H1 (cell line): ENCODE results near the gene KCNMA1. TPM values are rescaled to one million over a fixed set of nuclear protein-coding genes. Genes with fewer than 3 reads are reported as not detected.
A peak's percentile ranks its signal among the peaks of the same experiment; 100 is the strongest.

Experiments
- CTCF ChIA-PET: fragments of 300-600 bp; sonication (Branson Sonifier 250); formaldehyde crosslinking; loops from one replicate; lab custom pipeline; 2021; ENCODE audit not compliant: partially characterized antibody; lab: Charles Lee
- POLR2A ChIA-PET: fragments of 300-600 bp; sonication (Branson Sonifier 250); formaldehyde crosslinking; loops from one replicate; lab custom pipeline; 2021; ENCODE audit warnings: inconsistent platforms; ENCODE audit not compliant: partially characterized antibody; lab: Charles Lee
- DNase-seq, 2 experiments: peaks; one replicate each; pipeline versions ENCODE4 v3.0.0 to v3.0.0-alpha.2; 2010 to 2022; ENCODE audit warnings: low spot score in 2 of 2, low read depth in 1 of 2, mixed read lengths in 1 of 2
- FAIRE-seq: peaks from 2 replicates; lab custom pipeline; 2011; peaks lifted over from hg19 to GRCh38; lab: Jason Lieb, UNC
- H2AFZ ChIP-seq: 2 replicates; pipeline ENCODE4 v1.8.1; 2012; ENCODE audit warnings: low read length, inconsistent platforms
- H2AK5ac ChIP-seq: 2 replicates; pipeline ENCODE4 v1.6.1; 2013; ENCODE audit warnings: low read depth, low read length
- H2BK120ac ChIP-seq: replicated peaks from 2 replicates; pipeline ENCODE3; 2013; ENCODE audit warnings: low read depth, low read length, inconsistent platforms
- H2BK12ac ChIP-seq: 2 replicates; pipeline ENCODE4 v1.6.1; 2013; ENCODE audit warnings: low read depth, low read length
- H2BK15ac ChIP-seq: 2 replicates; pipeline ENCODE4 v1.6.1; 2013; ENCODE audit warnings: low read length
- H2BK20ac ChIP-seq: 2 replicates; pipeline ENCODE4 v1.6.1; 2013; ENCODE audit warnings: low read length
- H2BK5ac ChIP-seq: 2 replicates; pipeline ENCODE4 v1.6.1; 2013; ENCODE audit warnings: low read depth, low read length
- H3K14ac ChIP-seq: 2 replicates; pipeline ENCODE4 v1.6.1; 2013; ENCODE audit warnings: inconsistent platforms; ENCODE audit not compliant: insufficient read length
- H3K18ac ChIP-seq: 2 replicates; pipeline ENCODE4 v1.6.1; 2013; ENCODE audit warnings: low read length; ENCODE audit errors: extremely low read depth
- H3K23ac ChIP-seq: 2 replicates; pipeline ENCODE4 v1.6.1; 2013; ENCODE audit warnings: inconsistent platforms; ENCODE audit not compliant: insufficient read length
- H3K23me2 ChIP-seq: 2 replicates; pipeline ENCODE4 v1.6.1; 2013; ENCODE audit warnings: low read depth, low read length
- H3K27ac ChIP-seq: 2 replicates; pipeline ENCODE4 v1.6.1; 2011; ENCODE audit warnings: low read depth, low read length, inconsistent platforms
- H3K27me3 ChIP-seq, 4 experiments: replicated peaks in 1 of 4; 1 replicate in 1 of 4; 2 replicates in 3 of 4; pipeline versions ENCODE4 v1.6.1 to v1.8.1; 2011 to 2013; ENCODE audit warnings: low read length in 3 of 4, mild to moderate bottlenecking in 3 of 4, inconsistent platforms in 2 of 4, mixed read lengths in 2 of 4, moderate library complexity in 1 of 4; ENCODE audit not compliant: control insufficient read depth in 3 of 4, insufficient read depth in 3 of 4; ENCODE audit errors: extremely low read depth in 1 of 4
- H3K36me3 ChIP-seq, 4 experiments: 2 replicates each; pipeline versions ENCODE4 v1.6.1 to v1.8.1; 2011 to 2013; ENCODE audit warnings: mild to moderate bottlenecking in 4 of 4, low read length in 3 of 4, moderate library complexity in 2 of 4, control low read depth in 1 of 4, inconsistent platforms in 1 of 4; ENCODE audit not compliant: insufficient read depth in 4 of 4, control insufficient read depth in 2 of 4
- H3K4ac ChIP-seq: replicated peaks from 2 replicates; pipeline ENCODE3; 2013; ENCODE audit warnings: low read length, low read depth, mixed read lengths, inconsistent platforms; ENCODE audit not compliant: insufficient read length
- H3K4me1 ChIP-seq, 4 experiments: replicated peaks in 1 of 4; 1 replicate in 1 of 4; 2 replicates in 3 of 4; pipeline versions ENCODE4 v1.6.1 to v1.8.1; 2011 to 2013; ENCODE audit warnings: low read length in 3 of 4, inconsistent platforms in 2 of 4, mixed read lengths in 1 of 4; ENCODE audit not compliant: insufficient read depth in 4 of 4, control insufficient read depth in 3 of 4
- H3K4me2 ChIP-seq, 2 experiments: 2 replicates each; pipeline versions ENCODE4 v1.6.1 to v1.8.1; 2011 to 2013; ENCODE audit warnings: low read depth in 2 of 2, low read length in 2 of 2, control low read depth in 1 of 2, inconsistent platforms in 1 of 2, mild to moderate bottlenecking in 1 of 2; ENCODE audit not compliant: insufficient read depth in 1 of 2
- H3K4me3 ChIP-seq, 4 experiments: fragments of 200-600, 300-600 bp in 1 of 4; sonication (generic), shearing (Covaris generic), sonication (Bioruptor Twin) in 1 of 4; 2 replicates each; pipeline versions ENCODE4 v1.5.1 to v1.8.1; 2011 to 2016; ENCODE audit warnings: low read length in 4 of 4, low read depth in 3 of 4, control low read depth in 2 of 4, inconsistent platforms in 2 of 4, mild to moderate bottlenecking in 2 of 4, mixed read lengths in 1 of 4, moderate library complexity in 1 of 4; ENCODE audit not compliant: insufficient read depth in 2 of 4; ENCODE audit errors: extremely low read depth in 1 of 4
- H3K56ac ChIP-seq: replicated peaks from 2 replicates; pipeline ENCODE3; 2013; ENCODE audit warnings: low read depth, mild to moderate bottlenecking, mixed read lengths, low read length, inconsistent platforms; ENCODE audit not compliant: insufficient read length
- H3K79me1 ChIP-seq: 2 replicates; pipeline ENCODE4 v1.6.1; 2013; ENCODE audit warnings: low read depth, low read length, control low read depth
- H3K79me2 ChIP-seq, 2 experiments: 2 replicates each; pipeline versions ENCODE4 v1.6.1 to v1.8.1; 2012 to 2013; ENCODE audit warnings: low read length in 2 of 2, mild to moderate bottlenecking in 2 of 2, inconsistent platforms in 1 of 2; ENCODE audit not compliant: insufficient read depth in 2 of 2, control insufficient read depth in 1 of 2
- H3K9ac ChIP-seq, 4 experiments: replicated peaks in 1 of 4; 1 replicate in 1 of 4; 2 replicates in 3 of 4; pipeline versions ENCODE4 v1.6.1 to v1.8.1; 2011 to 2013; ENCODE audit warnings: low read depth in 3 of 4, low read length in 3 of 4, control low read depth in 2 of 4, mild to moderate bottlenecking in 2 of 4, moderate library complexity in 2 of 4, inconsistent platforms in 1 of 4; ENCODE audit errors: extremely low read depth in 1 of 4
- H3K9me3 ChIP-seq, 2 experiments: 2 replicates each; pipeline versions ENCODE4 v1.6.1 to v1.8.1; 2012 to 2013; ENCODE audit warnings: mild to moderate bottlenecking in 2 of 2, moderate library complexity in 2 of 2, control low read depth in 1 of 2, inconsistent platforms in 1 of 2, low read depth in 1 of 2, low read length in 1 of 2, mixed read lengths in 1 of 2; ENCODE audit not compliant: insufficient read depth in 2 of 2
- H4K20me1 ChIP-seq, 2 experiments: replicated peaks in 1 of 2; 2 replicates each; pipeline versions ENCODE3 to v1.8.1; 2011 to 2013; ENCODE audit warnings: inconsistent platforms in 2 of 2, low read length in 2 of 2, mild to moderate bottlenecking in 1 of 2; ENCODE audit not compliant: insufficient read depth in 2 of 2, control insufficient read depth in 1 of 2
- H4K5ac ChIP-seq: 2 replicates; pipeline ENCODE4 v1.6.1; 2013; ENCODE audit warnings: low read length, low read depth, mixed read lengths, inconsistent platforms; ENCODE audit not compliant: insufficient read length
- H4K8ac ChIP-seq: 2 replicates; pipeline ENCODE4 v1.8.0; 2013; ENCODE audit warnings: mild to moderate bottlenecking, moderate library complexity, low read length, inconsistent platforms; ENCODE audit not compliant: insufficient read depth; ENCODE audit errors: extremely low read depth
- H4K91ac ChIP-seq: replicated peaks from 2 replicates; pipeline ENCODE3; 2013; ENCODE audit warnings: low read length, mixed read lengths, inconsistent platforms; ENCODE audit not compliant: insufficient read length
- CEBPB ChIP-seq: IDR thresholded peaks from 2 replicates; pipeline ENCODE4 v1.6.1; 2012; ENCODE audit warnings: low read depth, low read length
- ZNF274 ChIP-seq: IDR thresholded peaks from 2 replicates; pipeline ENCODE4 v1.7.0; 2012; ENCODE audit warnings: low read length, borderline replicate concordance; ENCODE audit errors: extremely low read depth
- WGBS, 2 experiments: shearing (Covaris generic) in 1 of 2; methylation state at CpG; one replicate each; pipeline versions ENCODE4 v1.1.6 to v1.1.7; 2013 to 2015; ENCODE audit warnings: low lambda C conversion rate in 2 of 2, mixed read lengths in 2 of 2, inconsistent platforms in 1 of 2, low coverage in 1 of 2, missing lambda C conversion rate in 1 of 2; ENCODE audit not compliant: insufficient replicate concordance in 2 of 2, insufficient coverage in 1 of 2, insufficient read length in 1 of 2; ENCODE audit errors: extremely low coverage in 1 of 2, missing lambda C conversion rate in 1 of 2; 5-methylcytosine and 5-hydroxymethylcytosine counted together
- polyA plus RNA-seq, 7 experiments: library from polyadenylated mRNA; depleted of rRNA in 3 of 7; stranded (reverse) in 5 of 7; unstranded in 2 of 7; fragments of >200 nt in 5 of 7; fragments of 200-250 nt in 2 of 7; gene quantifications; 1 replicate in 5 of 7; 2 replicates in 1 of 7; 4 replicates in 1 of 7; pipeline versions ENCODE4 v1.2.1 to v1.2.3, GENCODE V29; 2011 to 2013; ENCODE audit warnings: missing spikeins in 2 of 7, mixed read lengths in 2 of 7
- total RNA-seq: library from RNA; stranded (reverse); fragmentation: NEBNext Ultra II Directional; extraction: Animal tissue kit (Norgen Biotek cat#: 25700); gene quantifications from 2 replicates; pipeline ENCODE4 v1.2.1, GENCODE V29; 2021

KCNMA1 gene
- total and polyA plus RNA-seq, 2 of the 8 experiments (the other 6 are each of a cell fraction or from before 2014, with no cell fraction given) = 10.2 to 11.1 TPM

GRCh38 chr10:77072836-77073662 lies 564.6 kb downstream of the KCNMA1 start:
- H3K56ac ChIP-seq = no peak overlapping the region
- H3K4me3 ChIP-seq = no peak overlapping the region
- CTCF ChIA-PET = no interaction called here
- H3K36me3 ChIP-seq = no peaks in the 10 kb centered on the region
- WGBS, 2 experiments = 91% methylated on average over 13 of the region's 13 CpGs; no CpG with 5 or more reads in 1 of the 2 experiments
- H3K4ac ChIP-seq = no peak overlapping the region
- no peak overlapping the region for H4K8ac ChIP-seq
- H3K4me1 ChIP-seq = no peaks in the 10 kb centered on the region; a peak in 1 of 7 replicates
- no peak overlapping the region for H3K4me2 ChIP-seq
- no peak overlapping the region for H2AFZ ChIP-seq
- TF ChIP-seq CEBPB = peak; percentile 86
- TF ChIP-seq ZNF274 = no peak
- TF ChIP-seq, all 59 proteins: peak for 1
- Histone ChIP-seq H3K14ac (no peak overlapping the region), H4K20me1 (no peaks in the 10 kb centered on the region), H3K9me3 (no peaks in the 10 kb centered on the region), H3K27me3 (no peaks in the 10 kb centered on the region), H2BK120ac (no peak overlapping the region), H3K23ac (no peak overlapping the region), H2BK20ac (no peak overlapping the region), H4K91ac (no peak overlapping the region), H3K9ac (no peak overlapping the region), H3K23me2 (no peaks in the 10 kb centered on the region), H2BK12ac (no peak overlapping the region; the same call in 1 of the 2 replicates), H4K5ac (no peak overlapping the region), H3K79me1 (no peaks in the 10 kb centered on the region), H2BK15ac (no peak overlapping the region), H3K79me2 (no peaks in the 10 kb centered on the region), H2BK5ac (no peak overlapping the region), H2AK5ac (no peak overlapping the region), H3K18ac (no peak overlapping the region), H3K27ac (no peak overlapping the region)
- DNase-seq (no peak), FAIRE-seq (no peak)
- POLR2A ChIA-PET = no interaction called here
